Kidney epithelial cell (primary cell): Measurements from ENCODE around the gene TNFSF12. TPM values are rescaled to one million over a fixed set of nuclear protein-coding genes. Genes with fewer than 3 reads are reported as not detected.

ENCODE experiments used
- DNase-seq: peaks from one replicate; pipeline ENCODE4 v3.0.0-alpha.2; 2010; ENCODE audit warnings: low read depth
- H3K27me3 ChIP-seq: 2 replicates; pipeline ENCODE4 v1.6.0; 2011; ENCODE audit warnings: low read length; ENCODE audit not compliant: control insufficient read depth, insufficient read depth
- H3K36me3 ChIP-seq: 2 replicates; pipeline ENCODE4 v1.5.1; 2011; ENCODE audit warnings: low read length; ENCODE audit not compliant: control insufficient read depth, insufficient read depth
- H3K4me3 ChIP-seq: 2 replicates; pipeline ENCODE4 v1.5.1; 2011; ENCODE audit warnings: low read depth, mild to moderate bottlenecking, control low read depth, low read length
- CTCF ChIP-seq: IDR thresholded peaks from 2 replicates; pipeline ENCODE4 v1.5.1; 2011; ENCODE audit warnings: mild to moderate bottlenecking, moderate library complexity, low read length, control low read depth, inconsistent platforms; ENCODE audit not compliant: insufficient read depth, poor library complexity, severe bottlenecking
- total RNA-seq: library from RNA; depleted of rRNA; stranded (reverse); fragments of >200 nt; gene quantifications from 2 replicates; pipeline ENCODE4 v1.2.3, GENCODE V29; 2015

The TNFSF12 gene
- total RNA-seq, 1 donor from 2014 or later, result 9.0 TPM

DNA sequence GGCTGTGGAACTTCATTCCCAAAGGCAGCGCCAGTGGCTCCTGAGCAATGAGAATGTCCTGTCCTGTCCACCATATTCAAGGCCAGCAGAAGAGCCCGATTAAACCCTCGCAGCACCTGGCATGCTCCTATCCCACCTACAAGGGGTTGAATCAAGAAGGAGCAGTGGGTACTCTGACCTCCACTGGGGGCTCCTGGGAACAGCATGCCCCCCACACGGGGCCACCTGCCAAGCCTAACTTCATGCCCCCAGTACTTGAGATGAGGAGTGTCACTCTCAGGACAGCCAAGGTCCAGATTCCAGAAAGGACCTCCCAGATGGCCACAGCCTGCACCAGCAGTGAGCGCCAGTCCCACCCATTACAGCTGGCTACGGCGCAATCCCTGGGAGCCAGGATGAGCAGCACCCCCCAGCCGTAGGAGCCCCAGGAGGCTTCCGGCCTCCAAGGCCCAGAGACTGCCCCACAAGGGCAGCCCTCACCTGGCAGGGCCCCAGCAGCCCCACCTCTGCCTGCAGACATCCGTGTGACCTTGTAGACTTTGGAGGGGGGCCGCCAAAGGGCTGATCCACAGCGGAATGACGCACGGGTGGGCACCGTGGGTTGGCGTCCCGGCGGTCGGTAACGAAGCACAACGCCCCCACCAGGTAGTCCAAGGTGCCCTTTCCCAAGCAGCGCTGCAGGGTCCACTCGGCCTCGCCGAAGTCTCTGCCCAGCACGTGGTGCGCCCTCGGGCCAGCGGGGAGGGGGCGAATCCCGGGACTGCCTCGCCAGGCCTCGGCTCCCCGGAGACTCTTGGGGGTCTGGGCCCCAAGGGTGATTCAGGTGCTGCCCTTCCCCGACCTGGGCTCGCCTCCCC, 33.8 kb downstream of the TNFSF12 start:
- H3K4me3 ChIP-seq, result peak overlapping the region; percentile 69
- peaks cover 7% of the 10 kb centered on the region for H3K36me3 ChIP-seq
- H3K27me3 ChIP-seq, result no peaks in the 10 kb centered on the region
- DNase-seq, result no peak
- no peak for TF ChIP-seq CTCF

GRCh38 chr17:7583253-7584109, 34.6 kb downstream of the TNFSF12 start, which contains the start of gene MPDU1:
Gene MPDU1, plus strand, starts transcription at chr17:7583852. Its CDS starts 11 bp downstream, at chr17:7583863.
- peak within 1 kb of the TSS; percentile 69 for H3K4me3 ChIP-seq
- peaks cover 4% of the 10 kb centered on the region for H3K36me3 ChIP-seq
- DNase-seq, result peak; percentile 67
- no peak for TF ChIP-seq CTCF
- no peaks in the 10 kb centered on the region for H3K27me3 ChIP-seq

GRCh38 chr17:7586673-7587419, 38.0 kb downstream of the TNFSF12 start:
- no peak overlapping the region for H3K4me3 ChIP-seq
- H3K36me3 ChIP-seq, result peaks cover 9% of the 10 kb centered on the region
- no peaks in the 10 kb centered on the region for H3K27me3 ChIP-seq
- DNase-seq, result no peak
- peak; percentile 38 for TF ChIP-seq CTCF

- no peak for TF ChIP-seq CTCF
- Histone ChIP-seq H3K27me3 (no peaks in the 10 kb centered on the region), H3K36me3 (peaks cover 9% of the 10 kb centered on the region), H3K4me3 (no peak overlapping the region)
- peak; percentile 47 for DNase-seq
These were observed 38.7 kb downstream of the TNFSF12 start for GRCh38 chr17:7587420-7588151.

- Histone ChIP-seq H3K4me3 (peak overlapping the region; percentile 19), H3K27me3 (no peaks in the 10 kb centered on the region), H3K36me3 (peaks cover 9% of the 10 kb centered on the region)
- DNase-seq, result no peak
- TF ChIP-seq CTCF, result no peak
These were observed 39.8 kb downstream of the TNFSF12 start for GRCh38 chr17:7588553-7589203.
